ENCODE data around the gene OOSP1. TPM values are rescaled to one million over a fixed set of nuclear protein-coding genes. Genes with fewer than 3 reads are reported as not detected.

The OOSP1 gene, protein sequence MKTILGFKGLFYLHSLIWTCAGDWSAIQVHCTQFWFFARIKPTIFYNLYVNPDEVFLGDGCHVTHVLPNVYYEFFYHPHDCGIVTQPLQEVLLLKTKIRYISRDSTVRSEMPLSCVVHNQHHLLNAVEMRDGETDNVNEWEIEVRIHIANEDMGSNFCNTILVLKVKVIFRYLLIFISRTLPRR
- total RNA-seq (2014; rRNA removed; shearing (Covaris generic)), result not detected in 2 replicates
- not detected in 2 replicates for polyA plus RNA-seq (2016; fragmentation: Nextera tagmentation; extraction: Ambion mirVana)

DNA sequence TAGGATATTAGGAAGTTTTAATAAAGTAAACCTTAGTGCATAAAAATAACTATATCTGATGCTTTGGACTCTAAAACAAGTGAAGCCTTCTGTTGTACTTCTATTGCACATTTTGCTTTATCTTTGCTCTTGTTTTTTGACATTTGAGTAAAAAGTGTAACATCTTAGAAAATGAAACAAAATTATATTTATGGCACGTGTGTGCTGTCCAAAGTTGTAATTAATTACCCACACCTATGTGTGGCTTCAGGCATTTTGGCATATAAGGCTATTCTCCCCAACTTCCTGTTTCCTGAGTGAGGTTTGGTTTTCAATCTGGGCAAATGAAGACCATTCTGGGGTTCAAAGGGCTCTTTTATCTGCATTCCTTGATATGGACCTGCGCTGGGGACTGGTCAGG is at the start of gene OOSP1:
Gene OOSP1 (plus strand): TSS at position 301 of the 400 bp plus-strand sequence. CDS start 23 bp downstream, at position 324.
- no peak within 1 kb of the TSS for H3K4me3 ChIP-seq
- H3K27ac ChIP-seq, result no peak within 1 kb of the TSS
- no peaks in the 10 kb centered on the region for H3F3A ChIP-seq (ENCODE audit: insufficient read depth)
- H2AFZ ChIP-seq, result no peak within 1 kb of the TSS
- no peaks in the 10 kb centered on the region for H3K9me2 ChIP-seq (ENCODE audit: insufficient read depth)
- TF ChIP-seq EZH2 (IDR thresholded peaks at IDR 0.05; ENCODE audit: insufficient read depth, poor library complexity, severe bottlenecking) (no peak), EZH2phosphoT487 (IDR thresholded peaks at IDR 0.05; ENCODE audit: insufficient read depth, low read depth) (no peak)
- H3K9ac ChIP-seq, result no peak within 1 kb of the TSS
- in situ Hi-C loops (cut with MboI), result no loop called here
- H4K20me1 ChIP-seq (ENCODE audit: insufficient read depth), result no peaks in the 10 kb centered on the region
- H3K27me3 ChIP-seq (replicated peaks; ENCODE audit: insufficient read depth), result no peaks in the 10 kb centered on the region
- no peaks in the 10 kb centered on the region for H3K9me3 ChIP-seq (ENCODE audit: low read depth)
- H3K79me2 ChIP-seq (ENCODE audit: insufficient read depth), result no peaks in the 10 kb centered on the region
- no peaks in the 10 kb centered on the region for H3K36me3 ChIP-seq (ENCODE audit: low read depth)
- H3K4me1 ChIP-seq (ENCODE audit: insufficient read depth), result no peaks in the 10 kb centered on the region
- no peak within 1 kb of the TSS for H3K4me2 ChIP-seq (ENCODE audit: unreplicated experiment)
- WGBS, 2 experiments (ENCODE audit: low coverage in 1 of 2, low lambda C conversion rate in 2 of 2, missing lambda C conversion rate in 2 of 2), result 4 to 12% methylated on average over 2 of the region's 2 CpGs
- no peak for DNase-seq

DNA sequence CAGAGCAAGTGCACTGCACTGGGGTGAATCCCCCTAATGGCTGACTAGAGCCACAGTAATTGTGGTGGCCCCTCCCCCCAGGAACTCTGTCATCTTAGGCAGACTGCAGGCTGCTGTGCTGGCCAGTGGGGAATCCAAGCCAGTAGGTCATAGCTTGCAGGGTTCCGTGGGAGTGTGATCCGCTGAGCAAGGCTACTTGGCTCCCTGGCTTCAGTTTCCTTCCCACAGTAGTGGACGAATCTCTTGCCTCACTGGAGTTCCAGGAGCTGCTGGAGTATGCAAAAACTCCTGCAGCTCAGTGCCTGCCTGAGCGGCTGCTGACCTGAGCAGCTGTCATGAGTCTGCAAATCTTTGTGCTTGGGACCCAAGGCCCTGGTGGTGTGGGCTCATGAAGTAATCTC is 46.5 kb upstream of the OOSP1 start:
- Histone ChIP-seq H3K27me3 (replicated peaks; ENCODE audit: insufficient read depth) (no peaks in the 10 kb centered on the region), H3K79me2 (ENCODE audit: insufficient read depth) (no peaks in the 10 kb centered on the region), H4K20me1 (ENCODE audit: insufficient read depth) (no peaks in the 10 kb centered on the region), H3K9ac (no peak overlapping the region), H3K9me2 (ENCODE audit: insufficient read depth) (no peaks in the 10 kb centered on the region), H2AFZ (no peak overlapping the region), H3K4me2 (ENCODE audit: unreplicated experiment) (no peak overlapping the region), H3K27ac (no peak overlapping the region), H3F3A (ENCODE audit: insufficient read depth) (no peaks in the 10 kb centered on the region), H3K36me3 (ENCODE audit: low read depth) (no peaks in the 10 kb centered on the region), H3K9me3 (ENCODE audit: low read depth) (no peaks in the 10 kb centered on the region), H3K4me1 (ENCODE audit: insufficient read depth) (no peaks in the 10 kb centered on the region), H3K4me3 (no peak overlapping the region)
- peak; percentile 10 for DNase-seq
- WGBS, 2 experiments (ENCODE audit: low coverage in 1 of 2, low lambda C conversion rate in 2 of 2, missing lambda C conversion rate in 2 of 2), result 10 to 13% methylated on average over 4 of the region's 4 CpGs
- TF ChIP-seq EZH2 (IDR thresholded peaks at IDR 0.05; ENCODE audit: insufficient read depth, poor library complexity, severe bottlenecking) (no peak), EZH2phosphoT487 (IDR thresholded peaks at IDR 0.05; ENCODE audit: insufficient read depth, low read depth) (no peak)
- in situ Hi-C loops (cut with MboI), result no loop called here

DNA sequence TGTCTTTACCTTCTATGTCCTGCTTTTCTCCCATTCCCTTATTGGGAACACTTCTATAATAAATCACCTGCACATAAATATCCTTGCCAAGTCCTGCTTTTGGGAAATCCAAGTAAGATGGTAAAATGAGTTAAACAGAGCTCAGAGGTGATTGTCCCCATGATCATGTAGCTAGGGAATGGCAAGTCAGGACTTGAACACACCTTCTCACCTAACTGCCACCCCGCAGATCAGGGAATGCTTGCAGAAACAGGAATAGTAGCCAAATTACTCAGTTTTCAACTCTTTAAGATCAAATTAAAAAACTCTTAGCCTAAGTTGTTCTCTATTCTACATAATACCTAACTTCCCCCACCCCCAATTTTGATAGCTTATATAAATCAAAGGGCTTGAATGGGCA is 43.6 kb upstream of the OOSP1 start:
- H3K9ac ChIP-seq, result no peak overlapping the region
- no peaks in the 10 kb centered on the region for H3K4me1 ChIP-seq (ENCODE audit: insufficient read depth)
- TF ChIP-seq EZH2 (IDR thresholded peaks at IDR 0.05; ENCODE audit: insufficient read depth, poor library complexity, severe bottlenecking), result no peak
- no peak for TF ChIP-seq EZH2phosphoT487 (IDR thresholded peaks at IDR 0.05; ENCODE audit: insufficient read depth, low read depth)
- no peaks in the 10 kb centered on the region for H3F3A ChIP-seq (ENCODE audit: insufficient read depth)
- no peak overlapping the region for H3K4me3 ChIP-seq
- WGBS, 2 experiments (ENCODE audit: low coverage in 1 of 2, low lambda C conversion rate in 2 of 2, missing lambda C conversion rate in 2 of 2), result 19 to 25% methylated on average over 1 of the region's 1 CpG
- no peaks in the 10 kb centered on the region for H4K20me1 ChIP-seq (ENCODE audit: insufficient read depth)
- H3K9me2 ChIP-seq (ENCODE audit: insufficient read depth), result no peaks in the 10 kb centered on the region
- no peaks in the 10 kb centered on the region for H3K36me3 ChIP-seq (ENCODE audit: low read depth)
- no peak for DNase-seq
- no peak overlapping the region for H2AFZ ChIP-seq
- H3K27ac ChIP-seq, result no peak overlapping the region
- H3K79me2 ChIP-seq (ENCODE audit: insufficient read depth), result no peaks in the 10 kb centered on the region
- no peaks in the 10 kb centered on the region for H3K9me3 ChIP-seq (ENCODE audit: low read depth)
- no peak overlapping the region for H3K4me2 ChIP-seq (ENCODE audit: unreplicated experiment)
- H3K27me3 ChIP-seq (replicated peaks; ENCODE audit: insufficient read depth), result no peaks in the 10 kb centered on the region
- in situ Hi-C loops (cut with MboI), result no loop called here

DNA sequence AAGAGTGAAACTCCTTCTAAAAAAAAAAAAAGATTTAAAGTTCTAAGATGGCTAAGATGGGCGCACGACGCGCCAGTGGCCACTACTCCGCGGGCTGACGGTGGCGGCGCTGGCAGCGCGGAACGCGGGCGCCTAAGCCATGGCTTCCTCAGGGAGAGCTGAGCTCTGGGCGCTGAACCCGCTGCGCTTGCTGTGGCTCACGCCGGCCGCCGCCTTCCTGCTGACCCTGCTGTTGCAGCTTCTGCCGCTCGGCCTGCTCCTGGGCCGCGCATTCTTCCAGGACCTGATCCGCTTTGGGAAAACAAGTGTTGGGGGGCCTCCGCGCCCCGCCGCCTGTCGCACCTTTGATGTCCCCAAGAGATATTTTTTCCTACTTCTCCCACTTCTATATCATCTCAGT is 40.2 kb upstream of the OOSP1 start:
- H3K36me3 ChIP-seq (ENCODE audit: low read depth), result no peaks in the 10 kb centered on the region
- in situ Hi-C loops (cut with MboI), result no loop called here
- H2AFZ ChIP-seq, result no peak overlapping the region
- H3K9me2 ChIP-seq (ENCODE audit: insufficient read depth), result no peaks in the 10 kb centered on the region
- no peaks in the 10 kb centered on the region for H3F3A ChIP-seq (ENCODE audit: insufficient read depth)
- no peaks in the 10 kb centered on the region for H3K79me2 ChIP-seq (ENCODE audit: insufficient read depth)
- H3K9ac ChIP-seq, result no peak overlapping the region
- H4K20me1 ChIP-seq (ENCODE audit: insufficient read depth), result no peaks in the 10 kb centered on the region
- H3K9me3 ChIP-seq (ENCODE audit: low read depth), result no peaks in the 10 kb centered on the region
- TF ChIP-seq EZH2phosphoT487 (IDR thresholded peaks at IDR 0.05; ENCODE audit: insufficient read depth, low read depth), result no peak
- no peak for TF ChIP-seq EZH2 (IDR thresholded peaks at IDR 0.05; ENCODE audit: insufficient read depth, poor library complexity, severe bottlenecking)
- no peak for DNase-seq
- 83 to 85% methylated on average over 31 of the region's 31 CpGs for WGBS, 2 experiments (ENCODE audit: low coverage in 1 of 2, low lambda C conversion rate in 2 of 2, missing lambda C conversion rate in 2 of 2)
- H3K27me3 ChIP-seq (replicated peaks; ENCODE audit: insufficient read depth), result no peaks in the 10 kb centered on the region
- no peaks in the 10 kb centered on the region for H3K4me1 ChIP-seq (ENCODE audit: insufficient read depth)
- H3K4me2 ChIP-seq (ENCODE audit: unreplicated experiment), result no peak overlapping the region
- H3K4me3 ChIP-seq, result no peak overlapping the region
- H3K27ac ChIP-seq, result no peak overlapping the region
